Measurements from ENCODE around the gene ARHGAP35.

GRCh38 chr19:46844067-46844489, 16.7 kb upstream of the ARHGAP35 start:
- TF ChIP-seq POLR2AphosphoS5 (IDR thresholded peaks at IDR 0.05), result no peak
- no peak for TF ChIP-seq CTCF (IDR thresholded peaks at IDR 0.05)
- TF ChIP-seq POLR2A (IDR thresholded peaks at IDR 0.05; ENCODE audit: low read depth), result no peak
- no peak for TF ChIP-seq EP300 (IDR thresholded peaks at IDR 0.05)

All from esophagus muscularis mucosa (tissue), 4 donors.